ENCODE results near the gene CARMIL3. TPM values are rescaled to one million over a fixed set of nuclear protein-coding genes. Genes with fewer than 3 reads are reported as not detected.

The CARMIL3 gene
- total and polyA plus RNA-seq, 2 of the 8 experiments (the other 6 are each of a cell fraction or from before 2014, with no cell fraction given), result 6.0 to 9.0 TPM

DNA sequence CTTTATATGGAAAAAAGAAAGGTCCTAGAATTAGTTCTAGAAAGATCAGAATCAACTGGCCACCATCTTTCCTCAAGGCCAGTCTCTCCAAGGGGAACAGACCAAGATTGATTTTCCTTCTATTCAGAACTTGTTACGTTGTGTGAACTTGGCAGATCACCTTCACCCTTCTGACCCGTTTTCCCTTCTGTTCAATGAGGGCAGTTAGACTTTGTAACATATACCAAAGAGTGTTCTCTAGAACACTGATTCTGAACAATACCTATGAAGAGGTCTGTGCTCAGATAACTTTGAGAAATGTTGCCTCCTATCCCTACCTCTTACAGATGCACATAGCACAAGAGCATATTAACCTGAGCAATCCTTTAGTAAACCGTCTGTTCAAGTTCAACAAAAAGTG is 31.7 kb downstream of the CARMIL3 start:
- no peak overlapping the region for H3K27ac ChIP-seq (ENCODE audit: low read depth, low read length)
- peaks cover 0 to 10% (median 7%) of the 10 kb centered on the region in 4 experiments; a peak in 5 of 7 replicates for H3K27me3 ChIP-seq (replicated peaks in 1 of 4; ENCODE audit: control insufficient read depth in 3 of 4, extremely low read depth in 1 of 4, insufficient read depth in 3 of 4, low read length in 3 of 4)
- ChIA-PET CTCF (ENCODE audit: partially characterized antibody) (interaction anchor here (1.8 to 23.8 kb wide), 2 partner anchors 9 to 31 kb away, joined by 5 to 316 read pairs; partner anchors contain the start of genes DCAF11 and PCK2), POLR2A (ENCODE audit: partially characterized antibody) (interaction anchor here (1.2 to 27.2 kb wide), 3 partner anchors 14 to 25 kb away, joined by 4 to 626 read pairs (median 24); partner anchors contain the start of gene PCK2)
- H2BK5ac ChIP-seq (ENCODE audit: low read depth, low read length), result no peak overlapping the region
- no peaks in the 10 kb centered on the region for H3K79me1 ChIP-seq (ENCODE audit: low read depth, low read length)
- H3K56ac ChIP-seq (replicated peaks; ENCODE audit: insufficient read length, low read depth, low read length), result no peak overlapping the region
- no peaks in the 10 kb centered on the region for H3K36me3 ChIP-seq (ENCODE audit: control insufficient read depth in 2 of 4, insufficient read depth in 4 of 4, low read length in 3 of 4)
- no peak overlapping the region for H4K5ac ChIP-seq (ENCODE audit: insufficient read length, low read depth, low read length)
- H2BK120ac ChIP-seq (replicated peaks; ENCODE audit: low read depth, low read length), result no peak overlapping the region
- H2BK20ac ChIP-seq (ENCODE audit: low read length), result no peak overlapping the region
- no peak overlapping the region for H3K14ac ChIP-seq (ENCODE audit: insufficient read length)
- no peaks in the 10 kb centered on the region for H3K79me2 ChIP-seq (ENCODE audit: control insufficient read depth in 1 of 2, insufficient read depth in 2 of 2, low read length in 2 of 2)
- no peak overlapping the region for H3K4ac ChIP-seq (replicated peaks; ENCODE audit: insufficient read length, low read depth, low read length)
- WGBS, 2 experiments (ENCODE audit: extremely low coverage in 1 of 2, insufficient coverage in 1 of 2, insufficient read length in 1 of 2, insufficient replicate concordance in 2 of 2, low coverage in 1 of 2, low lambda C conversion rate in 2 of 2, missing lambda C conversion rate in 1 of 2), result 90% methylated on average over 3 of the region's 3 CpGs; no CpG with 5 or more reads in 1 of the 2 experiments
- H4K8ac ChIP-seq (ENCODE audit: extremely low read depth, insufficient read depth, low read length), result no peak overlapping the region
- peaks cover 0 to 17% (median 12%) of the 10 kb centered on the region in 4 experiments; a peak in 6 of 7 replicates for H3K4me1 ChIP-seq (replicated peaks in 1 of 4; ENCODE audit: control insufficient read depth in 3 of 4, insufficient read depth in 4 of 4, low read length in 3 of 4)
- no peak overlapping the region for H3K4me2 ChIP-seq (ENCODE audit: insufficient read depth in 1 of 2, low read depth in 2 of 2, low read length in 2 of 2)
- no peak overlapping the region for H3K18ac ChIP-seq (ENCODE audit: extremely low read depth, low read length)
- no peak for TF ChIP-seq CEBPB (IDR thresholded peaks at IDR 0.05; ENCODE audit: low read depth, low read length)
- TF ChIP-seq SUZ12 (IDR thresholded peaks at IDR 0.05; ENCODE audit: low read length), result no peak
- TF ChIP-seq KDM4A (IDR thresholded peaks at IDR 0.05; ENCODE audit: low read depth, low read length, severe bottlenecking), result no peak
- no peak for TF ChIP-seq SP4 (IDR thresholded peaks at IDR 0.05; ENCODE audit: low read length)
- no peak overlapping the region for H2BK12ac ChIP-seq (ENCODE audit: low read depth, low read length)
- no peak overlapping the region for H3K9ac ChIP-seq (replicated peaks in 1 of 4; ENCODE audit: extremely low read depth in 1 of 4, low read depth in 3 of 4, low read length in 3 of 4)
- H2BK15ac ChIP-seq (ENCODE audit: low read length), result 0 out of 2 replicates have a peak overlapping the region, but pooled peaks have one; percentile 18
- no peak overlapping the region for H4K91ac ChIP-seq (replicated peaks; ENCODE audit: insufficient read length, low read length)
- no peak for FAIRE-seq
- no peak overlapping the region for H2AFZ ChIP-seq (ENCODE audit: low read length)
- peaks cover 11% of the 10 kb centered on the region; the same call in 1 of the 2 replicates for H3K23me2 ChIP-seq (ENCODE audit: low read depth, low read length)
- H3K9me3 ChIP-seq (ENCODE audit: insufficient read depth in 2 of 2, low read depth in 1 of 2, low read length in 1 of 2), result no peaks in the 10 kb centered on the region
- no peak overlapping the region for H3K4me3 ChIP-seq (ENCODE audit: extremely low read depth in 1 of 4, insufficient read depth in 2 of 4, low read depth in 3 of 4, low read length in 4 of 4)
- no peak overlapping the region for H3K23ac ChIP-seq (ENCODE audit: insufficient read length)
- no peak overlapping the region for H2AK5ac ChIP-seq (ENCODE audit: low read depth, low read length)
- no peak for DNase-seq (ENCODE audit: low read depth in 1 of 2, low spot score in 2 of 2)
- no peaks in the 10 kb centered on the region for H4K20me1 ChIP-seq (replicated peaks in 1 of 2; ENCODE audit: control insufficient read depth in 1 of 2, insufficient read depth in 2 of 2, low read length in 2 of 2)

Measured in H1 (cell line).